Heart left ventricle (tissue), 13 donors: Measurements from ENCODE around the gene WDPCP.

Experiments
- POLR2A ChIP-seq, 2 donors: fragments of 450-650 bp; IDR thresholded peaks; one replicate each; pipeline ENCODE4 v1.6.1; 2017; ENCODE audit warnings: antibody characterized with exemption in 2 of 2, mild to moderate bottlenecking in 2 of 2, moderate library complexity in 2 of 2
- TF ChIP-seq, protein P1 (sequence below), 12 donors: fragments of 200-600 bp; sonication (generic) in 4 of 12; IDR thresholded peaks; one replicate each; pipeline versions ENCODE4 v1.5.0 to v1.8.0; 2018 to 2022; ENCODE audit warnings: antibody characterized with exemption in 12 of 12, mild to moderate bottlenecking in 5 of 12
- donor health status: ischemic (EF 13 %, LVEDD 7.1; RV severe dilation, severe dysfunction).
- donor health status: DM: no; HTN: yes; CAD: no.
- donor health status: DM: no; HTN: no; CAD: no.
- donor health status: ischemic (EF 25% LVEDD 6.9; RV normal size, moderate dysfunction).
- donor health status: ischemic (EF 25% LVEDD 5.7; RV mildly dilated, moderate dysfunction).
- donor health status: ischemic (EF 35%, LVEDD 5.7; RV mildly dilated, moderate dysfunction).
- donor health status: nonischemic (EF 11% LVEDD 7.7; RV severe dilation, severe dysfunction).
- donor health status: DM: yes; HTN: yes; CAD: no.
- donor health status: PGD.
- donor health status: ischemic (EF 29% LVEDD 5.4; RV normal size, mild dysfunction).
- donor health status: nonischemic (EF 23%, LVEDD 6.1; RV moderate dilation, normal function).

DNA sequence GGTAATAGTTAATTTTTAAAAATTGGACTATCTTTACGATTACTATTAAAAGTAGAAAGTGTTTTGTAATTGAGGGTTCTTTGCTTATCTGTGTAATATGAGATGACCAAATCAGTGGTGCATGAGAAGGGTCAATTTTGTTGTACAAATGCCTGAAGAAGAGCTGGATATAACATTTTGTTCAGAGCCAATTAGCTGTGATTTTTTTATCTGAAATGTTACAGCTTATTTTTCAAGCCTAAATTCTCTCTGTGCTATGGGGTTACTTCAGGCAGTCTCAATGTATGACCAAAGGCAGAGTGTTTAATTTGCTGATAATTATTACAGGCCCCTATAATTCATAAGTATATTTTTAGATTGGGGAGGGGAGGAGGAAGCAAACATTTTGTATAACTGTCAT lies 495.9 kb downstream of the WDPCP start:
- no peak for TF ChIP-seq POLR2A (IDR thresholded peaks at IDR 0.05)
- TF ChIP-seq, protein P1, sequence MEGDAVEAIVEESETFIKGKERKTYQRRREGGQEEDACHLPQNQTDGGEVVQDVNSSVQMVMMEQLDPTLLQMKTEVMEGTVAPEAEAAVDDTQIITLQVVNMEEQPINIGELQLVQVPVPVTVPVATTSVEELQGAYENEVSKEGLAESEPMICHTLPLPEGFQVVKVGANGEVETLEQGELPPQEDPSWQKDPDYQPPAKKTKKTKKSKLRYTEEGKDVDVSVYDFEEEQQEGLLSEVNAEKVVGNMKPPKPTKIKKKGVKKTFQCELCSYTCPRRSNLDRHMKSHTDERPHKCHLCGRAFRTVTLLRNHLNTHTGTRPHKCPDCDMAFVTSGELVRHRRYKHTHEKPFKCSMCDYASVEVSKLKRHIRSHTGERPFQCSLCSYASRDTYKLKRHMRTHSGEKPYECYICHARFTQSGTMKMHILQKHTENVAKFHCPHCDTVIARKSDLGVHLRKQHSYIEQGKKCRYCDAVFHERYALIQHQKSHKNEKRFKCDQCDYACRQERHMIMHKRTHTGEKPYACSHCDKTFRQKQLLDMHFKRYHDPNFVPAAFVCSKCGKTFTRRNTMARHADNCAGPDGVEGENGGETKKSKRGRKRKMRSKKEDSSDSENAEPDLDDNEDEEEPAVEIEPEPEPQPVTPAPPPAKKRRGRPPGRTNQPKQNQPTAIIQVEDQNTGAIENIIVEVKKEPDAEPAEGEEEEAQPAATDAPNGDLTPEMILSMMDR (IDR thresholded peaks at IDR 0.05): no peak
